ENCODE measurements around the gene CDO1.

The CDO1 gene

GRCh38 chr5:115816226-115817081 is at the start of gene CDO1:
Gene CDO1, minus strand, starts transcription at chr5:115816659. Its CDS starts 262 bp downstream, at chr5:115816397.
- DNase-seq, result no peak

DNA sequence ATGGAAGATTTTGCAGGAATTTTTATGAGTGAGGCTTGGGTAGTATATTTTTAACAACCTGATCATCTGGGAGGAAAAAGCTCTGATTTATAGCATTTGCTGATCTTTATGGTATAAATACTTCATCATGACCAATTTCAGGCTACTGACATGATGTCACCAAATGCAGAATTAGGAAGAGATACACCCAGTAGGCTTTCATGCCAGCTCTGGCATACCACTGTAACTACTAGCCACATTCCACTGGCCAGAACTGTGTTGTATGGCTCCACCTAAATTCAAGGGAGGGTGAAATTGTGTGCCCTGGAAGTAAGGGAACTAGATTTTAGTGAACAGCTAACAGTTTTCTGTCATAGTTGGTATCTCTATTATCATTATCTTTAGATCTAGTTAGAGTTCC is 42.9 kb upstream of the CDO1 start:
- no peak for DNase-seq

- DNase-seq, result no peak
These were observed 41.9 kb upstream of the CDO1 start for GRCh38 chr5:115858396-115858795.

DNA sequence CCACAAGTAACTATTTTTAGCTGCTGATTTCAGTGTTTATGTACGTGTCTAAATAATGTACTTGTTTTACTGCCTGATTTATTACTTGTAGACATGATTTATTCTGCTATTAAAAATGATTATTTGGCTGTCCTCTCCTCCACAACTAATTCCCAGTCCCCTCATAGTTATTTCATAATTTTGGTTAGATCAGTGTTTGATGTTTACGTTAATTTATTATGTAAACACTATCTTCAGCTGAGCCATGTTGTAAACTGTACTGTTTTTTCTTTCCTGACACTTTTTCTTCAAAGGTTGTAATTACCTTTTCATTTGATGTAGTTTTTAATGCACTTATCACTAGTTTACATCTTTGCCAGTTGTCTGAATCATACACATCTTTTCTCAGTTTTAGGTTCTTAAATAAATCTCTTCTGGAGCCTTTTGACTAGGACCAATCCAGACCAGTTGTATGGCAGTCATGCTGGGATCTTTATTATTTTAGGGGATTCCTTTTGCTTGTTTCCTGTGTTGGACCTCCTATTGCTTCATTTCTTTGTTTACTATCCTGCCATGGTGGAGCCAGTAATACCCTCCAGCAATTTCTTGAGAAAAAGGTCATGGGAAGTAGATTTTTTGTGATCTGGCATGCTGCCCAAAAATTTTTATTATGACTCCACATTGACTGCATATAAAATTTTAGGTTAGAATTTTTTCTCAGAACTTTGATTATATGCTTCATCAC is 41.3 kb upstream of the CDO1 start:
- DNase-seq, result no peak

GRCh38 chr5:115857057-115857479 is 40.6 kb upstream of the CDO1 start:
- DNase-seq, result no peak

DNA sequence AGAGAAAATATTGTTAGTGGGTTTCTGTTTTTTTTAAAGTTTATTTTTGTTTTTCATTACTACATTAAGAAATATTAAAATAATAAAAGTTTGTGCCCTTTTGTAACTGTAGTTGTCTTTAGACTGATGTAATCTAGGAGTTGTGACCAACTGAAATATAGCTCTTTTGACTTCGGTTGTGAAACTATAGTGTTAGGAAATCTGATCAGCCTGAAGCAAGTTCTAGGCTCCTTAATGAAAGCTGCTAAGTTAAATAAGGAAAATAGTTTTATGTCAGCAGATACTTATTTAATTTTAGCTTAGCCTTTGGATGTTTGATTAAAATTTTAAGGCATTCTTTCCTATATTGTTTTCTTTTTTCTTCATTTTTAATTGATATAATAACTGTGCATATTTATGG is 39.5 kb upstream of the CDO1 start:
- no peak for DNase-seq

- DNase-seq, result no peak
These were observed 37.7 kb upstream of the CDO1 start for GRCh38 chr5:115854139-115854538.

- DNase-seq, result no peak
These were observed 34.4 kb upstream of the CDO1 start for GRCh38 chr5:115850744-115851416.

DNA sequence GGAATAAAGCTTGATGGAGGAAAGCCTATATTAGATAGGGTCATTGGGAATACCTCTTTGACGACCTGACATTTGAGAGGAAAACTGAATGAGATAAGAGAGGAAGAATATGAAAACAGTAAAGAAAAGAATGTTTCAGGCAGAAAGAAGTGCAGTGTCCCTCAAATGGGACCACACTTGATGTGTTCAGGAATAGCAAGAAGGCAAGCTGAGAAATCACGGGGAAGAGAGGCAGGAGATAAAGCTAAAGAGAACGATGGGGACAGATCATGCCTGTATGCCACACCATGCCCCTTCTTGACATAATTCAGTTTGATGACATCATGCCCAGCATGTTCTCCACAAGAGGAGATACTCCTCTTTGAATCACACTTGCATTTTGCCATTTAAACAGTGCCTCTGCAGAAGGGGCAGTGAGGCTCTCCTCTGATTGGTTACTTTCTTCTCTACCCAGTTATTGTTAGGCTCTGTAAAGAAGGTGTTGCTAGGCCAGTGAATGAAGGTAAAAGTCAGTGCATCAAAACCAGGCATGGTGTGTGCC is 32.9 kb upstream of the CDO1 start:
- no peak for DNase-seq

GRCh38 chr5:115847290-115847689 is 30.8 kb upstream of the CDO1 start:
- no peak for DNase-seq

DNA sequence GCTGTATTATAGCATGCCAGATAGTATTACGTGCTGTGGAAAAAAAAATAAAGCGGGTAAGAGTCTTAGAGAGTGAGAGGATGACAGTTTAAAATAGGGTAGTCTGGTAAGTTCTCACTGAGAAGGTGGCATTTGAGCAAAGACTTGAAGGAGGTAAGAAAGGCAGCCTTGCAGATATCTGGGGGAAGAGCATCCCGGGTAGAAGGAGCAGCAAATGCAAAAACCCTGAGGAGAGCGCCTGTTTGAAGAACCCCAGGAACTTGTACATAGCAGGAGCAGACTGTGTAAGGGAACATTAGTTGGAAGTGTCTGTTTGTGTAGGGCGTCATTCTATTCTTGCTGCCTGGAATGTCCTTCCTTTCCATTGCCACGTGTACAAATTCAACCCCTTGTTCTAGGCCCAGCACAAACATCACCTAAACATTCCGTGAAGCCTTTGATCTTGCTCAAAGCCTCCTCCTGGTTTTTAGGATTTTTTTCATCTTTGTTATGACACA is 27.9 kb upstream of the CDO1 start:
- no peak for DNase-seq

DNA sequence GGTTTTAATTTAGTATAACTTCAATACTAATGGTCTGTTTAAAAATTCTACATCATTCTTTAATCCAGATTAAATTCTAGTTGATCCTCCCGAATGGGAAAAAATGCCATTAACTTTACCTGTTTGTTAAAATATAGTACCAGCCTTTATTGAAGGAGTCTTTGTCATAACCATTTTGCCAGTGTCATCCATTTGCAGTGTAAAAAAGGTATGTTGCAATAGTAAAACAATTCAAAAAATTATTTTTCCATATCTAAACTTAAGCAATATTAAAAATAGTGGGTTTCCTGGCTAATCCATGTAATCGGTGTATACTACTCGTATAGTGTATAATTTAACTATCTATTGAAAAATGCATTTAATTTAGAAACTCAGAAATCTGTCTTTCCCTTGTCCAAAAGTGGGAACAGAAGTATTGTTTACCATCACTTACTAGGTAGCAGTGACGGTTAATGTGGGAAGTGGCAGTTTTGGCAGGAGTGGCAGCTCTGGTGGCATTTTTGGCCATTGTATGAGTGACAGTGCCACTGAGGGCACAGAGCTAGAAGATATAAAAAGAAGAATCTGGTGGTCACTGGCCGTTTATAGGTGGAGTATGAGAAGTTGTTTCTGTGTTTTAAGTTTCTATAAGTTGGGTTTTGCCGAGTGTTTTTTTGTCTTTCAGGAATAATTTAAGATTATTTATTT is 27.1 kb upstream of the CDO1 start:
- no peak for DNase-seq

- no peak for DNase-seq
These were observed 26.5 kb upstream of the CDO1 start for GRCh38 chr5:115842952-115843351.

DNA sequence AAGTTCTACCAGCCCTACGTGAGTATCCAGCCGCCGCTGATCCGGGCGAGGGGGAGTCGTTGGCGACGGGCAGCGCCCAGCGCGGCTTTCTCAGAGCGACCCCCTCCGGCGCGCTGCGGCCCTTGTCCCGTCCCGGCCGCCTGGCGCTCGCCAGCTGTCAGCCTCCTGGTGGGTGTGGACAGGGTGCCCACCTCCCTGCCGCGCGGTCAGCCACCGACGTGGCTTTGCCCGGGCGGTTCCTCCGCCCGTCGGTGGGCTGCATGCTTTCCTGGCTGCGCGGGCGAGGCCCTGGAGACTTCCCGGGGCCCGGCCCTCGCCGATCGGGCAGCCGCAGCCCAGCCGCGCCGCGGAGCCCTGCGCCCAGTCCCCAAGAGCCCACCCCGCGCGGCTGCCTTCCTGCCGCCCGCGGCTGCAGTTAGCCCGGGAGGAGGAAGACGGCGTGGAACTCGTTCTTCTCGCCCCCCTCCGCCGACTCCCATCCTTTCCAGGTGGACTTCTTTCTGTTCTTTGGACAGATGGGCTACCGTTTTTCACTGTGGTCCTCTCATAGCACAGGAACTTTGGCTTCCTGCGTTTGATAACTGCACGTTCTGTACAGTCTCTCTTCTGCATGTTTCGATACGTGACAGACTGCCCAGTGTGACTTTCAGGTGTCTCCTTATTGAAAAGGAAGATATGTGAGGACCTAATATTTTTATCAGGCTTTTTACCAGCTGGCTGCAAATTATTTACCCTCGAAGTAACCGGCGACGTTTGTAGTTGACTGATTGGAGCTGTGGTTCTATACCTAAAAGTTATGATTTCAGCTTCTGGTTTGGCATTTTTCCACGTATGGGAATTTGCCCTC is 25.9 kb upstream of the CDO1 start:
- DNase-seq, result peak; percentile 16

GRCh38 chr5:115841382-115842088 is 25.1 kb upstream of the CDO1 start, which contains the start of the genes AP3S1 and ATG12:
Gene AP3S1, plus strand, starts transcription at chr5:115841935. Its CDS starts 103 bp downstream, at chr5:115842038.
Gene ATG12, minus strand, starts transcription at chr5:115841565. Its CDS starts 13 bp downstream, at chr5:115841552.
- DNase-seq, result peak; percentile 92

GRCh38 chr5:115840873-115841272 is 24.4 kb upstream of the CDO1 start:
- DNase-seq, result no peak

GRCh38 chr5:115838885-115839518 is 22.5 kb upstream of the CDO1 start:
- peak; percentile 76 for DNase-seq

GRCh38 chr5:115835481-115835880 is 19.0 kb upstream of the CDO1 start:
- DNase-seq, result no peak

DNA sequence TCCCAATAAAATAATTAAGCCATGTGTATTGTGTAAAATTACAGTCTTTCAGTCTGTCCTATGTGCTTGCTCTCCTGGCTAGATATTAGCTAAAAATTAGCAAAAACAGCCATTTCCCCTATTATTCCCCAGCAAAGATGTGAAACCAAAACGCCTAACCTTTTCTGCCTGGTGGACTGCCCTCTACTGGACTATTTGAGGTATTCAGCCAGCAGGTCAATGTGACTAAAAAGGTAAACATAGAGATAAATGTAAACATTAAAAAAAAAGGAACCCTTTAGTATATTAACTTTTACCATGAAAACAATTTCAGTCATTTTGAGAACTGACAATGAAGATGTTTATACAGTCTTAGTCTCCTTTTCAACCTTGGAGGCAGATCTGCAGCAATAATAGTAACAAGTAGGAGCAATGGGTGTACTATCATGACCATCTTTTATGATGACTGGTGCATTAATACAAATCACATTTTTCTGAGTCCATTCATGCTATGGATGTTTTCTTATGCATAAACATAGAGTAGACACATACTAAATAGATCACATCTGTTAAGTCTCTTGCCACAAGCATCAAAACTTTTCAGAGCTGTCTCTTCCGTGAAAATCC is 14.8 kb upstream of the CDO1 start:
- peak; percentile 62 for DNase-seq

- DNase-seq, result no peak
These were observed 13.5 kb upstream of the CDO1 start for GRCh38 chr5:115829913-115830312.
